Measurements from ENCODE around the gene MRPL33.

MRPL33 gene

DNA sequence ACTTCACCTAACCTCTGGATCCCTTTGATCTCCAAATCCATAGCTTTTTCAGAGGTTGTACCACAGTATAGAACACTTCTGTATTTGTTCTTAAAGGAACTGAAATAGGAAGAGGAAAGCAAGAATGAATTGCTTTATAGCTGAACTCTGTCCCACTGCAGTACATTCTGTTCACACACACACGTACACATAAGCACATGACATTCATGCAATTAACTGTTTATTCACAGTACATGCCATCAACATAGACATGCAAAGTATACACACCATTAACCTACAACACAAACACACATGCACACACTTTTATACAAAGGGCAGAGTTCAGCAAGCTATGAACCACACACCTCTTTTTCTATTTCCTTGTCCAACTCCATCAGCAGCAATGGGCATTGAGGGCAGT is 43.2 kb downstream of the MRPL33 start:
- H3K9me3 ChIP-seq (ENCODE audit: control insufficient read depth in 1 of 2, low read length in 2 of 2): no peaks in the 10 kb centered on the region
- no peaks in the 10 kb centered on the region for H3K27me3 ChIP-seq (ENCODE audit: low read depth, low read length)
- H3K36me3 ChIP-seq (ENCODE audit: control insufficient read depth in 1 of 2, insufficient read depth in 2 of 2, low read length in 2 of 2): no peaks in the 10 kb centered on the region
- no peaks in the 10 kb centered on the region for H3K4me1 ChIP-seq (ENCODE audit: control insufficient read depth in 1 of 2, insufficient read depth in 2 of 2, low read length in 2 of 2)
- no peak overlapping the region for H3K27ac ChIP-seq (ENCODE audit: low read length)
- no peak overlapping the region for H3K4me3 ChIP-seq (ENCODE audit: low read depth in 1 of 2, low read length in 2 of 2)

DNA sequence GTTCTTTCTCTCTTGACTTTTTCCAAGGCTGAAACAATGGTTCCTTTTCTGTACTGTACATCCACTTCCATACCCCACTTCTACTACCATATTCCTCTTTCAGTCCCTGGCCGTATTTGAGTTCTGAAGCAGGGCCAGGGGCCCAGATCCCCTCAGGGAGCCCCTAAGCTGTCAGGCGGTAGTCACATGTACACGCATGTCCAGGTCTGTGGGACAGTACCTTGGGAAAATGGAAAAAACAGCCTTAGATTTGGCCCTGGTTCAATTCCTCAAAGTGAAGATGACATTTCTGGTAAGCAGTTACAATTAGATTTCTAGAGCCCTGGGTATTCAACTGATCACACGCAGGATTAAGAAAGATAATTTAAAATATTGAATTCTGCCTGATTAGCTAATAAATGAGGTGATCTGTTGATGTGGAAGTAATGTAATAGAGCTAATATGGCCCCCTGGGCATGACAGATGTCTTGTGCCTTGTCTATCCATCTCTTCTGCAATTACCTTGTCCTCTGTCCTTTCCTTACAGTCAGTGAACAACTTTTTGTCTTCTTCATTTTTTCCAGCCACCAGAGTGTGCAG is 44.4 kb downstream of the MRPL33 start:
- no peaks in the 10 kb centered on the region for H3K4me1 ChIP-seq (ENCODE audit: control insufficient read depth in 1 of 2, insufficient read depth in 2 of 2, low read length in 2 of 2)
- no peaks in the 10 kb centered on the region for H3K36me3 ChIP-seq (ENCODE audit: control insufficient read depth in 1 of 2, insufficient read depth in 2 of 2, low read length in 2 of 2)
- H3K27me3 ChIP-seq (ENCODE audit: low read depth, low read length): no peaks in the 10 kb centered on the region
- no peaks in the 10 kb centered on the region for H3K9me3 ChIP-seq (ENCODE audit: control insufficient read depth in 1 of 2, low read length in 2 of 2)
- no peak overlapping the region for H3K4me3 ChIP-seq (ENCODE audit: low read depth in 1 of 2, low read length in 2 of 2)
- no peak overlapping the region for H3K27ac ChIP-seq (ENCODE audit: low read length)

- Histone ChIP-seq H3K36me3 (ENCODE audit: control insufficient read depth in 1 of 2, insufficient read depth in 2 of 2, low read length in 2 of 2) (no peaks in the 10 kb centered on the region), H3K4me3 (ENCODE audit: low read depth in 1 of 2, low read length in 2 of 2) (no peak overlapping the region), H3K27me3 (ENCODE audit: low read depth, low read length) (no peaks in the 10 kb centered on the region), H3K9me3 (ENCODE audit: control insufficient read depth in 1 of 2, low read length in 2 of 2) (no peaks in the 10 kb centered on the region), H3K4me1 (ENCODE audit: control insufficient read depth in 1 of 2, insufficient read depth in 2 of 2, low read length in 2 of 2) (no peaks in the 10 kb centered on the region), H3K27ac (ENCODE audit: low read length) (no peak overlapping the region)
These were observed 50.5 kb downstream of the MRPL33 start for GRCh38 chr2:27822049-27822448.

GRCh38 chr2:27823135-27823534 is 51.6 kb downstream of the MRPL33 start:
- no peaks in the 10 kb centered on the region for H3K9me3 ChIP-seq (ENCODE audit: control insufficient read depth in 1 of 2, low read length in 2 of 2)
- no peak overlapping the region for H3K4me3 ChIP-seq (ENCODE audit: low read depth in 1 of 2, low read length in 2 of 2)
- no peak overlapping the region for H3K27ac ChIP-seq (ENCODE audit: low read length)
- no peaks in the 10 kb centered on the region for H3K27me3 ChIP-seq (ENCODE audit: low read depth, low read length)
- H3K4me1 ChIP-seq (ENCODE audit: control insufficient read depth in 1 of 2, insufficient read depth in 2 of 2, low read length in 2 of 2): no peaks in the 10 kb centered on the region
- no peaks in the 10 kb centered on the region for H3K36me3 ChIP-seq (ENCODE audit: control insufficient read depth in 1 of 2, insufficient read depth in 2 of 2, low read length in 2 of 2)

DNA sequence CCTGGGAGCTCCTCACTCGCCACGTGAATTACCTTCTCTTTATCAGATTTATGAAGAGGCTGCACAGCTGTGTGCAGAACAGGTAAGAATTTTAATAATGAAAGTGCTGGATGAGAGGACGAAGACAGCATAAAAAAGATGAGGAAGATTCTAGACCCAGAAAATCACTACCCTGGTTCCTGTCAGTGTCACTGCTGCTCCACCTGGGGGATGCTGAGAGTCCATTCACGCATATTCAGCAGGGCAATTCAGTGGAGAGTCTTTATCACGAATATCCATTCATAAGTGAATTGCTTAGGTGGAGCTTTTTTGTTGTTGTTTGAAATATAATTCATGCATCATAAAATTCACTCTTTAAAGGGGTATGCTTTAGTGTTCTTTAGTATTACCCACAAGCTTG is 52.0 kb downstream of the MRPL33 start:
- Histone ChIP-seq H3K4me3 (ENCODE audit: low read depth in 1 of 2, low read length in 2 of 2) (no peak overlapping the region), H3K36me3 (ENCODE audit: control insufficient read depth in 1 of 2, insufficient read depth in 2 of 2, low read length in 2 of 2) (no peaks in the 10 kb centered on the region), H3K9me3 (ENCODE audit: control insufficient read depth in 1 of 2, low read length in 2 of 2) (no peaks in the 10 kb centered on the region), H3K27ac (ENCODE audit: low read length) (no peak overlapping the region), H3K27me3 (ENCODE audit: low read depth, low read length) (no peaks in the 10 kb centered on the region), H3K4me1 (ENCODE audit: control insufficient read depth in 1 of 2, insufficient read depth in 2 of 2, low read length in 2 of 2) (no peaks in the 10 kb centered on the region)

DNA sequence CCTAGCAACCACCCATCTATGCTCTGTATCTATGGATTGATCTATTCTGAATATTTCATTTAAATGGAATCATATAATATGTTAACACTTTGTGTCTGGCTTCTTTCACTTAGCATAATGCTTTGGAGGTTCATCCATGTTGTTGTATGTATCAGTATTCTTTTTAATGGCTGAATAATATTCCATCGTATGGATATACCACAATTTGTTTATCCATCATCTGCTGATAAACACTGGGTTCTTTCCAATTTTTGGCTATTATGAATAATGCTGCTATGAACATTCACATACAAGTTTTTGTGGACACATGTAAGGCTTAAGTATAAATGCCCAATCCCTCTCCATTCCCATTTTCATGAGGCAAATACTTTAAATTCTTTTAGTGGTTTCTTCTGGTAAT is 52.9 kb downstream of the MRPL33 start:
- Histone ChIP-seq H3K27me3 (ENCODE audit: low read depth, low read length) (no peaks in the 10 kb centered on the region), H3K4me1 (ENCODE audit: control insufficient read depth in 1 of 2, insufficient read depth in 2 of 2, low read length in 2 of 2) (no peaks in the 10 kb centered on the region), H3K9me3 (ENCODE audit: control insufficient read depth in 1 of 2, low read length in 2 of 2) (no peaks in the 10 kb centered on the region), H3K36me3 (ENCODE audit: control insufficient read depth in 1 of 2, insufficient read depth in 2 of 2, low read length in 2 of 2) (no peaks in the 10 kb centered on the region), H3K27ac (ENCODE audit: low read length) (no peak overlapping the region), H3K4me3 (ENCODE audit: low read depth in 1 of 2, low read length in 2 of 2) (no peak overlapping the region)

DNA sequence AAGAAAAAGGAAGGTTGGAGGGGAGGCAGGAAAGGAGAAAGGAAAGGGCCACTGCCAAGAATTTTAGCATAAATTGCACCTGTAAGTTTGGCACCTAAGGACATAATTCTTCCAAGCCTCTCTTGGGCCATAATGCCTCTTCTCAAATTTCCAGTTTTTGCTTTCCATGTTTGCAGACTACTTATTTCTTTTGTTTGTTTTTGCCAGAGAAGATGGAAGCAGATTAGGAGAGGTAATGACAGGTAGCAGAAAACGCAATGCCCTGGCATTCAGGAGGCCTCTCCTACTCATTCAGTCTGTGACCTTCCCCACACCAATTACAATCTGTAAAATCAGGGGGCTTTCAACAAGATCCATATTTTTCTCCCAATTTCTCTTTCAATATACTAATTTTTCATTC is 56.8 kb downstream of the MRPL33 start:
- Histone ChIP-seq H3K27me3 (ENCODE audit: low read depth, low read length) (no peaks in the 10 kb centered on the region), H3K4me3 (ENCODE audit: low read depth in 1 of 2, low read length in 2 of 2) (no peak overlapping the region), H3K27ac (ENCODE audit: low read length) (no peak overlapping the region), H3K36me3 (ENCODE audit: control insufficient read depth in 1 of 2, insufficient read depth in 2 of 2, low read length in 2 of 2) (peaks cover 0 to 7% of the 10 kb centered on the region in 2 donors), H3K4me1 (ENCODE audit: control insufficient read depth in 1 of 2, insufficient read depth in 2 of 2, low read length in 2 of 2) (no peaks in the 10 kb centered on the region), H3K9me3 (ENCODE audit: control insufficient read depth in 1 of 2, low read length in 2 of 2) (peaks cover 0 to 3% of the 10 kb centered on the region in 2 donors)
